ENCODE results near the gene PTPRM. TPM values are rescaled to one million over a fixed set of nuclear protein-coding genes. Genes with fewer than 3 reads are reported as not detected.

Gene PTPRM
- total RNA-seq, 1 experiment from 2014 or later: 1.6 TPM

DNA sequence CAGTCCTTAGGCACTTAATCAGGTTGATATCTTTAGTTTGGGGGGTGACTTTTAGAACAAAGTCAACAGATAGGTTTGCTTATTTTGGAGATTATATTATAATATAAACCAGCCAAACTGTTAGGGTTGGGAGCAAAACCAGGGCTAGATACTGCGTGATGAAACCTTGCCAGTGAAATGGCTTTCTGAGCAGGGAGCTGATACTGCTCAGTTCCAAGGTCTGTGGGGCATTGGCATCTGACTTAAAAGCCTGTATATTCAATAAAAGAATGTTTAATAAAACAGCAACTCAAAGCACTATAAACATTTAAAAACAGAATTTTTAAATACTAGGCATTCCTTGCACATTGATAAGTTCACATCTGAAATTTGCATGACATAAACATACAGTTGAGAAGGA lies 19.3 kb downstream of the PTPRM start:
- Histone ChIP-seq H3K27ac (ENCODE audit: low read length) (no peak overlapping the region), H3K4me1 (ENCODE audit: control insufficient read depth, insufficient read depth, low read length) (no peaks in the 10 kb centered on the region), H3K9me3 (ENCODE audit: control insufficient read depth, insufficient read depth, low read depth, low read length) (no peaks in the 10 kb centered on the region), H3K36me3 (ENCODE audit: control insufficient read depth, insufficient read depth, low read length) (no peaks in the 10 kb centered on the region), H3K27me3 (ENCODE audit: control insufficient read depth, insufficient read depth, low read length) (no peaks in the 10 kb centered on the region), H3K4me3 (ENCODE audit: low read depth in 2 of 2, low read length in 2 of 2) (no peak overlapping the region)
- TF ChIP-seq POLR2AphosphoS5 (IDR thresholded peaks at IDR 0.05; ENCODE audit: low read depth, low read length): no peak
- no peak for TF ChIP-seq SIN3A (IDR thresholded peaks at IDR 0.05; ENCODE audit: borderline replicate concordance, insufficient read depth, low read depth, low read length)
- TF ChIP-seq TCF7L2 (IDR thresholded peaks at IDR 0.05; ENCODE audit: low read depth, low read length): no peak
- TF ChIP-seq CTCF (IDR thresholded peaks at IDR 0.05): no peak
- TF ChIP-seq REST (IDR thresholded peaks at IDR 0.05; ENCODE audit: insufficient read depth in 1 of 2, low read depth in 2 of 2, low read length in 1 of 2): no peak
- ATAC-seq (no peak), DNase-seq (ENCODE audit: low read depth, low spot score) (no peak)
- CTCF ChIA-PET: no interaction called here
- POLR2A ChIA-PET: no interaction called here
- BruUV-seq (replicated peaks): no TSS peak
- intact Hi-C loops (cut with micrococcal nuclease; ENCODE audit: unreplicated experiment) (no loop called here), in situ Hi-C loops (cut with HindIII; ENCODE audit: low pct_unique_long_range_greater_than_20kb, low sequenced_read_pairs) (no loop called here)

DNA sequence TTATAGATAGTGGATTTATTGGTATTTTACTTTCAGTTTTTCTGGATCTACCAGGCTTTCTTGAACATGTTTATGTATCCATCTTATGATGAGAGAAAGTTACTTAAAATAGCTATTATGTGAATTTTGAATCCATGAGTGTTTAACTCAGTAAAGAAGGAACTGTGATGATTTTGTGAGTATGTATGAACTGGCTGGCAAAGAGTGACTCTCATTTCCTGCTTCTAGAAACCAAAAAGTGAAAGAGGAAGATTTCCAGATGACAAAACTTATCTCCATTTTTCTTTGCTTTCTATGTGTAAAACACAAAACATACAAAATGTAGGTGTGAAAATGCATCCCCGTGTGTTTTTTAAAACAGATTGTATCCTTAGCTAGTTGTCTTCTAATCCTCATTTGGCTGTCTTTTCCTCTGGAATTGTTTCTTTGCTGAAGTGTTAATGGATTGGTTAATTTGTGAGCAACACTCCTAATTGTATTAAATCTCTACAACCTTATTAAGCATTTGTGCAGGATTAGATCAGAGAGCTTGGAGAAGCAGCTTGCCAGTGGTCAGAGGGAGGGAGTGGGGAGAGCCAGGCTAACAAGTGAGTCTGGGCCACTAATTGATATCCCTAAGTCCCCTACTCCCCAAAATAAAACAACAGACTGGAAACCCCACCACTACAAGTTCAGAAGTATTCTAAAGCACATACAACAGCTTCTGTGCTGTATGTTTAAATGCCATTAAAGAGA lies 23.9 kb downstream of the PTPRM start:
- Histone ChIP-seq H3K27me3 (ENCODE audit: control insufficient read depth, insufficient read depth, low read length) (no peaks in the 10 kb centered on the region), H3K4me1 (ENCODE audit: control insufficient read depth, insufficient read depth, low read length) (no peaks in the 10 kb centered on the region), H3K36me3 (ENCODE audit: control insufficient read depth, insufficient read depth, low read length) (no peaks in the 10 kb centered on the region), H3K9me3 (ENCODE audit: control insufficient read depth, insufficient read depth, low read depth, low read length) (no peaks in the 10 kb centered on the region), H3K4me3 (ENCODE audit: low read depth in 2 of 2, low read length in 2 of 2) (no peak overlapping the region), H3K27ac (ENCODE audit: low read length) (no peak overlapping the region)
- intact Hi-C loops (cut with micrococcal nuclease; ENCODE audit: unreplicated experiment): no loop called here
- no peak for ATAC-seq
- in situ Hi-C loops (cut with HindIII; ENCODE audit: low pct_unique_long_range_greater_than_20kb, low sequenced_read_pairs): no loop called here
- no peak for DNase-seq (ENCODE audit: low read depth, low spot score)
- BruUV-seq (replicated peaks): no TSS peak
- POLR2A ChIA-PET: no interaction called here
- CTCF ChIA-PET: no interaction called here
- TF ChIP-seq POLR2AphosphoS5 (IDR thresholded peaks at IDR 0.05; ENCODE audit: low read depth, low read length): no peak
- TF ChIP-seq TCF7L2 (IDR thresholded peaks at IDR 0.05; ENCODE audit: low read depth, low read length): no peak
- TF ChIP-seq REST (IDR thresholded peaks at IDR 0.05; ENCODE audit: insufficient read depth in 1 of 2, low read depth in 2 of 2, low read length in 1 of 2): no peak

Data from Panc1 (cell line).